ENCODE measurements around the gene VAC14. TPM values are rescaled to one million over a fixed set of nuclear protein-coding genes. Genes with fewer than 3 reads are reported as not detected.

The VAC14 gene
- polyA plus RNA-seq, 1 experiment: 50.7 TPM

DNA sequence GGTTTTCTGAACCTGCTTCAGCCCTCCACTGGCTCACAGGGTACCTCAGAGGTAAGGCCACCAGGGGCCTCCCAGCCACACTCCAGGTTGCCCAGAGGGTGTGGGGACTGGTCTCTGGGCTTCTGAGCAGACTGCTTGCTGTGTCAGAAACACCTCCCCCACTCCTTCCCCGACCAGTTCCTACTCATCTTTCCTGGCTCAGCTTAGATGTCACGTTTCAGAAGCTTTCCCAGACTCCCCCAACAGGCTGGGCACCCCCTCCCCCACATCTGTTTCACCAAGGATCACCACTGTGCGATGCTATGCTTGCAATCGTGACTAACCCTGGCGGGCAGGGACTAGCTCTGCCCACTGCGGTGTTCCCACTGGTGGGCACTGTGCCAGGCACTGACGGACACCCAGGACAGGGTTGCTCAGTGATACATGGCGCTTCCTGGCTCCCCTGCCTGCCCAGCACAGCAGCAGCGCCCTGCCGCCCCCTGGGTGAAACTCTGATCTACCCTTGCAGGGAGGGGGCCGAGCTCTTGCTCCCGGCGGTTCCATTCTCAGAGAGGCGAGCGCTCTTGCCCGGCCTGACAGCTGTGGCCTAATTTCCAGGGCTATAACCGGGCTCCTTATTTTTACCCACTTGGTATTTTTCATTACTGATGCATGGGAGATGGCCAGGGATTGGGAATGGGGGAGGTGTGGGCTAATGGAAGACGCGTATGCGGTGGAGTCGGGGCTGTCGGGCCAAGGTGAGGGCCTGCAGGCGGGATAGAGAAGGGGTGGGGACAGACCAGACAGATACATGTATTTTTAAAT is 85.7 kb downstream of the VAC14 start:
- Histone ChIP-seq H3K4me3 (ENCODE audit: low read depth, low read length) (no peak overlapping the region), H3K36me3 (ENCODE audit: control insufficient read depth, insufficient read depth, low read length) (no peaks in the 10 kb centered on the region; the same call in none of the 2 replicates), H3K27me3 (ENCODE audit: control insufficient read depth, insufficient read depth, low read length) (no peaks in the 10 kb centered on the region)
- CTCF ChIA-PET: interaction anchor here (1.3 to 3.3 kb wide), 9 partner anchors 8 to 56 kb away, joined by 4 to 25 read pairs (median 6); no protein-coding TSS in a partner anchor
- DNase-seq (ENCODE audit: low read depth): peak; percentile 98
- POLR2A ChIA-PET: interaction anchor here (1.0 to 2.6 kb wide), 3 partner anchors 8 to 27 kb away, joined by 3 to 16 read pairs (median 3); no protein-coding TSS in a partner anchor
- TF ChIP-seq, protein P1, sequence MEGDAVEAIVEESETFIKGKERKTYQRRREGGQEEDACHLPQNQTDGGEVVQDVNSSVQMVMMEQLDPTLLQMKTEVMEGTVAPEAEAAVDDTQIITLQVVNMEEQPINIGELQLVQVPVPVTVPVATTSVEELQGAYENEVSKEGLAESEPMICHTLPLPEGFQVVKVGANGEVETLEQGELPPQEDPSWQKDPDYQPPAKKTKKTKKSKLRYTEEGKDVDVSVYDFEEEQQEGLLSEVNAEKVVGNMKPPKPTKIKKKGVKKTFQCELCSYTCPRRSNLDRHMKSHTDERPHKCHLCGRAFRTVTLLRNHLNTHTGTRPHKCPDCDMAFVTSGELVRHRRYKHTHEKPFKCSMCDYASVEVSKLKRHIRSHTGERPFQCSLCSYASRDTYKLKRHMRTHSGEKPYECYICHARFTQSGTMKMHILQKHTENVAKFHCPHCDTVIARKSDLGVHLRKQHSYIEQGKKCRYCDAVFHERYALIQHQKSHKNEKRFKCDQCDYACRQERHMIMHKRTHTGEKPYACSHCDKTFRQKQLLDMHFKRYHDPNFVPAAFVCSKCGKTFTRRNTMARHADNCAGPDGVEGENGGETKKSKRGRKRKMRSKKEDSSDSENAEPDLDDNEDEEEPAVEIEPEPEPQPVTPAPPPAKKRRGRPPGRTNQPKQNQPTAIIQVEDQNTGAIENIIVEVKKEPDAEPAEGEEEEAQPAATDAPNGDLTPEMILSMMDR (IDR thresholded peaks at IDR 0.05; ENCODE audit: insufficient read depth, low read depth, low read length): peak; percentile 26

DNA sequence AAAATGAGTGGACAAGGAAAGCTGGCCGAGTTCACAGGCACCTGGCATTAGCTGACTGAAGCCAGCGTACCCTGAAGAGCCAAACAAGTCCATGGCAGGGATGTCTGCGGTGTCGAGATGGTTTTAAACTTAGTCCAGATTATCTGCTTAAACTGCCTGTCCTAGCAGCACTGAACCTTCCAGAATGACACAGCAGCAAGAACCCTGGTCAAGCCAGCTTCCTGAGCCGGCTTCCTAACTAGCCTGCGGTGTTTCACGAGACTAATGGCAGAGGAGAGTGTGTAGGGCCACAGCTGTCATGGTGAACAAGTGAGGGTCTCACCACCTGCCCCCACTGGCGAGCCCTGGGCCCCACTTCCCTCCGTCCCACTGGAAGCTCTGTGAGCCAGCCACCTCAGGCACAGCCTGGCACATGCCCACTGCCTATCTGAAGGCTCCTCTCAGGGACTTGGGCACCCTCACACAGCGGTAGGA is 86.3 kb downstream of the VAC14 start:
- no peak for DNase-seq (ENCODE audit: low read depth)
- TF ChIP-seq, protein P1 (IDR thresholded peaks at IDR 0.05; ENCODE audit: insufficient read depth, low read depth, low read length): no peak
- Histone ChIP-seq H3K36me3 (ENCODE audit: control insufficient read depth, insufficient read depth, low read length) (no peaks in the 10 kb centered on the region; the same call in none of the 2 replicates), H3K4me3 (ENCODE audit: low read depth, low read length) (no peak overlapping the region), H3K27me3 (ENCODE audit: control insufficient read depth, insufficient read depth, low read length) (no peaks in the 10 kb centered on the region)
- ChIA-PET POLR2A (interaction anchor here (1.3 to 2.6 kb wide), 2 partner anchors 12 to 27 kb away, joined by 3 to 16 read pairs; no protein-coding TSS in a partner anchor), CTCF (interaction anchor here (1.3 to 3.3 kb wide), 9 partner anchors 8 to 56 kb away, joined by 4 to 25 read pairs (median 6); no protein-coding TSS in a partner anchor)

DNA sequence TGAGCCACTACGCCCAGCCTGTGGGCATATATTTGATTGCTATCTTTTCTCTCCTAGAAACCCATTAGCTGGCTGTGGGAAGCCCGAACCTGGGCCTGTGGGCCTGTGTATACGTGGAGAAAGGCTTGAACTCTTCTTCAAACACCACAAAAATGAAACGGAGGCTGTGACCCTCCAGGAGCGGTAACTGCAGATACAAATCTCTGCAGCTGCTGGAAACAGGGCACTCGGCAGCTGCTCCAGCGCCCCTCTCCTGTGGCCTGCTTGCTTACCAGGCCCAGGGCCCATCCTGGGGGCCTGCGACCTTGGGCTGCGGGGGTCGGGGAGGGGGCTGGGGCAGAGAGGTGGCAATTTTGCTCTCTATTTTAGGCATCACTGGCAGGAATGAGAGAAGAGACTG is 87.1 kb downstream of the VAC14 start:
- ChIA-PET CTCF (interaction anchor here (1.5 to 3.3 kb wide), 5 partner anchors 9 to 55 kb away, joined by 4 to 25 read pairs (median 9); no protein-coding TSS in a partner anchor), POLR2A (interaction anchor here (2.6 kb wide), 1 partner anchor 11 kb away, joined by 16 read pairs; no protein-coding TSS in a partner anchor)
- Histone ChIP-seq H3K36me3 (ENCODE audit: control insufficient read depth, insufficient read depth, low read length) (no peaks in the 10 kb centered on the region; the same call in none of the 2 replicates), H3K4me3 (ENCODE audit: low read depth, low read length) (no peak overlapping the region), H3K27me3 (ENCODE audit: control insufficient read depth, insufficient read depth, low read length) (no peaks in the 10 kb centered on the region)
- TF ChIP-seq, protein P1 (IDR thresholded peaks at IDR 0.05; ENCODE audit: insufficient read depth, low read depth, low read length): no peak
- DNase-seq (ENCODE audit: low read depth): no peak

DNA sequence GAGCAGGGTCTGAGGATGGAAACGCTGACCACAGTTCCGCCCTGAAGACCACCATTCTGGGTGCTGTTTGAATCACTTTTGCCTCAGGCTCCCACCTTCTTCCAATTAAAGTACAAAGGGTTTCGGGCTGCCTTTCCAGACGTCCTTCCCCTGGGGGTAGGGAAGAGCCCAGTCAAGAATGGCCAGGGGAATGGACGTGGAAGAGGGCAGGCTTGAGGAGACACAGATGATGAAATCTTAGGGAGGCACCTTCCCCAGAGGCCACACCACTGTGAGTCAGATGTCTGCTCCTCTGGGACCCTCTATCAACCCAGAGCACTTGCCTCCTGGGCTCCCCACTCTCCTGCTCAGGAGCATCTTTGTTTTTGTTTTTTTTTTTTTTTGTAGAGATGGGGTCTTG is 87.6 kb downstream of the VAC14 start:
- CTCF ChIA-PET: interaction anchor here (1.6 to 3.3 kb wide), 2 partner anchors 25 kb away, joined by 3 to 25 read pairs; no protein-coding TSS in a partner anchor

More for the DNA sequence above, 87.6 kb downstream of the VAC14 start:
- TF ChIP-seq, protein P1 (IDR thresholded peaks at IDR 0.05; ENCODE audit: insufficient read depth, low read depth, low read length): no peak
- no peak for DNase-seq (ENCODE audit: low read depth)
- H3K27me3 ChIP-seq (ENCODE audit: control insufficient read depth, insufficient read depth, low read length): no peaks in the 10 kb centered on the region
- H3K4me3 ChIP-seq (ENCODE audit: low read depth, low read length): no peak overlapping the region
- H3K36me3 ChIP-seq (ENCODE audit: control insufficient read depth, insufficient read depth, low read length): no peaks in the 10 kb centered on the region; the same call in none of the 2 replicates
- POLR2A ChIA-PET: no interaction called here
